Measurements from ENCODE around the gene ATP11B. TPM values are rescaled to one million over a fixed set of nuclear protein-coding genes. Genes with fewer than 3 reads are reported as not detected.

The ATP11B gene
- total RNA-seq, 6 experiments from 2014 or later: 43.9 to 60.5 (median 51.5) TPM

DNA sequence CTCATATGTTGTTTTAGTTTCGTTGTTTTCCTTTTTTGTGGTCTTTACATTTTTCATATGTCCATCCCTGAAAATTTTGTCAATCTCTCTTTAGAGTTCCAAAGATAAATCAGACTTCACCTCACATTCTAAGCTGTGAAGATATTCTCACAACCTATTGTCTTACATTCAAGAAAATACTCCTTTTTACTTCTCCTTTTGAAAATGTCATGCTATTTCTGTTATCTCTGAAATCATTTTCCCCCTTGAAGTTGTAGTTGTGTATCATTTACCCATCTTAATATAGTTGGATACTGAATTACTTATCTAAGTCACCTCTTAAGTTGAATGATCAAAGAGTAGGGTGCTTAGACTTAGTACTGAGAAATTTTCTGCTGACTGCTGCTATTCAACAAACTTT, 112.7 kb downstream of the ATP11B start:
- peaks cover 6% of the 10 kb centered on the region; the same call in 1 of the 2 replicates for H3K36me3 Mint-ChIP-seq (ENCODE audit: low read depth)
- H3K27me3 Mint-ChIP-seq (ENCODE audit: insufficient read depth): no peaks in the 10 kb centered on the region
- H3K4me1 Mint-ChIP-seq (ENCODE audit: low read depth): peaks cover 16% of the 10 kb centered on the region
- no peaks in the 10 kb centered on the region for H3K9me3 Mint-ChIP-seq
- DNase-seq: no peak
- TF ChIP-seq, protein P1, sequence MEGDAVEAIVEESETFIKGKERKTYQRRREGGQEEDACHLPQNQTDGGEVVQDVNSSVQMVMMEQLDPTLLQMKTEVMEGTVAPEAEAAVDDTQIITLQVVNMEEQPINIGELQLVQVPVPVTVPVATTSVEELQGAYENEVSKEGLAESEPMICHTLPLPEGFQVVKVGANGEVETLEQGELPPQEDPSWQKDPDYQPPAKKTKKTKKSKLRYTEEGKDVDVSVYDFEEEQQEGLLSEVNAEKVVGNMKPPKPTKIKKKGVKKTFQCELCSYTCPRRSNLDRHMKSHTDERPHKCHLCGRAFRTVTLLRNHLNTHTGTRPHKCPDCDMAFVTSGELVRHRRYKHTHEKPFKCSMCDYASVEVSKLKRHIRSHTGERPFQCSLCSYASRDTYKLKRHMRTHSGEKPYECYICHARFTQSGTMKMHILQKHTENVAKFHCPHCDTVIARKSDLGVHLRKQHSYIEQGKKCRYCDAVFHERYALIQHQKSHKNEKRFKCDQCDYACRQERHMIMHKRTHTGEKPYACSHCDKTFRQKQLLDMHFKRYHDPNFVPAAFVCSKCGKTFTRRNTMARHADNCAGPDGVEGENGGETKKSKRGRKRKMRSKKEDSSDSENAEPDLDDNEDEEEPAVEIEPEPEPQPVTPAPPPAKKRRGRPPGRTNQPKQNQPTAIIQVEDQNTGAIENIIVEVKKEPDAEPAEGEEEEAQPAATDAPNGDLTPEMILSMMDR (IDR thresholded peaks at IDR 0.05): no peak
- no peak overlapping the region for H3K4me3 Mint-ChIP-seq
- no peak overlapping the region for H3K27ac Mint-ChIP-seq

DNA sequence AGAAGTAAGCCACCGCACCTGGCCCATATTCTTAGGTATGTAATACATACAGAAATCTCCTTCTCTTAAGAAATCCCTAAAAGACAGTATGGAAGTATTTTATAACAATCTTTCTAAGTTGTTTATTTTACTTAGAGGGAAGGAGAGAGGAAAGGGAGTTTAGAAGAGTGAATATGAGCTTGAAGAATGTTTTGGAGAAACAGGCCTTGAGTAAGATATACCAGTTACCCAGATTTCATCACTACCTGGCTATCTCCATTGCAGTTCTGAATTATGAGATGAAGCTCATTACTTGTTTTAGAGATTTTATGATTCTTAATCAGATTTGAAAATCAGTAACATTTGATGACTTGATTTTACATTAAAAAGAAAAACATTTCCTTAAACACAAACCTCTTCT, 115.2 kb downstream of the ATP11B start:
- TF ChIP-seq, protein P1 (IDR thresholded peaks at IDR 0.05): no peak
- H3K9me3 Mint-ChIP-seq: no peaks in the 10 kb centered on the region
- no peaks in the 10 kb centered on the region for H3K27me3 Mint-ChIP-seq (ENCODE audit: insufficient read depth)
- H3K27ac Mint-ChIP-seq: no peak overlapping the region
- no peak for DNase-seq
- peaks cover 27% of the 10 kb centered on the region for H3K4me1 Mint-ChIP-seq (ENCODE audit: low read depth)
- H3K4me3 Mint-ChIP-seq: no peak overlapping the region
- H3K36me3 Mint-ChIP-seq (ENCODE audit: low read depth): peaks cover 6% of the 10 kb centered on the region; the same call in 1 of the 2 replicates

DNA sequence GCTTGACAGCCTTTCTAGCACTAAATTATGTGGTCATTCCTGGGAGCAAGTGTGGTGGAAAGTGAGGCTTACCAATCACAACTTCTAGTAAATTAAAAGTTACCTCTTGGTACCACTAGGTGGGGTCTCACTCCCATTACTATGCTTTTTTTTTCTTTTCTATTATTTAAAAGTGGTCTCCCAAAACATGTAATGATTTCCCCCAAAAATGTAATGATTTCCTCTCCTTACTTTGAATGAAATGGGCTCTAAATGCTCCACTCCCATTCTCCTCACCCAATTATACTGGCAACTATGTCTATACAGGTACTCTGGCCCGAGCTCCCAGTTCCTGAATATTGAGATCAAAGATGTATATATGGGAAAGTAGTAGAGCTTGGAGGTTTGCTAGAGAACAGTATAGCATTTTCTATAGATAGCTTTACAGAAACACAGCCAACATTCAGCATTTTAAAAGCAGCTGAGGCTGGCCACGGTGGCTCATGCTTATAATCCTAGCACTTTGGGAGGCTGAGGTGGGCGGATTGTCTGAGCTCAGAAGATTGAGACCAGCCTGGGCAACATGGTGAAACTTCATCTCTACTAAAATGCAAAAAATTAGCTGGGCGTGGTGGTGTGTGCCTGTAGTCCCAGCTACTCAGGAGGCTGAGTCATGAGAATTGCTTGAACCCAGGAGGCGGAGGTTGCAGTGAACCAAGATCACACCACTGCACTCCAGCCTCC, 116.2 kb downstream of the ATP11B start:
- H3K27ac Mint-ChIP-seq: peak overlapping the region; percentile 12; the same call in 1 of the 2 replicates
- H3K27me3 Mint-ChIP-seq (ENCODE audit: insufficient read depth): no peaks in the 10 kb centered on the region
- H3K4me1 Mint-ChIP-seq (ENCODE audit: low read depth): peaks cover 36% of the 10 kb centered on the region
- peak; percentile 17 for DNase-seq
- H3K36me3 Mint-ChIP-seq (ENCODE audit: low read depth): peaks cover 6% of the 10 kb centered on the region; the same call in 1 of the 2 replicates
- TF ChIP-seq, protein P1 (IDR thresholded peaks at IDR 0.05): peak; percentile 82
- H3K4me3 Mint-ChIP-seq: no peak overlapping the region
- no peaks in the 10 kb centered on the region for H3K9me3 Mint-ChIP-seq

DNA sequence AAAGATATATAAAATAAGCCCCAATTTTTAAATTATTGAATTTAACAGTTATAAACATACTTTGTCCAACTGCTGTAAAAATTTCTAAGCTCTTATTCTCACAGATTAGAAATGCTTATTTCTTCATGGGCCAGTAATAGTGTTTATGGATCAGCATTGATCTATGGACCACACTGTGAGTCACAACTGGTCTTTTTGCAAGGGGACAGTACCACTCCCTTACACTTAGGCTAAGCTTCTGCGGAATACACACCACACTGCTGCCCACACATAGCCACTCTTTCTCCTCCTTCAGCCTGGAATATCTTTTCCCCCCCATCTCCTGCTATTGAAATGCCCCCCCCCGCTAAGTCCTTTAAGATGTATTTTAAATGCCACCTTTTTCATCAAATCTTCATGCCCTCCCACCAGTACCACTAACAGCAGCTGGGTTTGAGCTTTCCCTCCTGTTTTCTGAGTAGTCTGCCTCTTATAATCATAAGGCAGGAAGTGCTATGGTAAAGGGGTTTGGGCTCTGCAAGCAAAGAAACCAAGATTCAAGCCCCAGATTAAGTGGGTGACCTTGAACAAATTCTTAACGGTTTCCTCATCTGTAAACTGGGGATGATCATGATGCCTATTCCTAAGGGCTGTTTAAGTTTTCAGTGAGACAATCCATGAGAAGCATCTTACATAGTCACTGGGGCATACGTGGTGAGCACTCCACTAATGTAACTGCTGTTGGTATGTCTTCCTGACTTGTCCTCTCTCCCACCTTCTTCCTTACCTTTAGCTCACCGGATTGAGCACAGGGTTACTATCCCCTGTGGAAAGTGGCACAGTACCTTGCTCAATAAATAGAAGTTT, 117.9 kb downstream of the ATP11B start:
- TF ChIP-seq, protein P1 (IDR thresholded peaks at IDR 0.05): no peak
- peak overlapping the region; percentile 47 for H3K27ac Mint-ChIP-seq
- no peak for DNase-seq

DNA sequence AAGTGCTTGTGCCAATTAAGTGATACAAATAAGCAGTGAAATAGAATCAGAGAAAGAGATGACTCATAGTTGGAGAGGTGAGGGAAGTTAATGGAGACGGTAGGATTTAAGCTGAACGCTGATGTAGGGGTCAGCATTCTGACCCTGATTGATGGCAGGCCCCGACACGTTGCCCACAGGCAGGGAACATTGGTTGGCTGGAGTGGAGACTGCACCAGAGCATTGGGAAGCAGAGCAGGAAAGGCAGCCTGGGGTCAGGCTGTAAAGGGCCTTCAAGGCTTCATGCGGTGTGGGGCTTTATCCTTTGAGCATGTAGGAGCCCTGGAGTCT, 118.4 kb downstream of the ATP11B start:
- H3K4me3 Mint-ChIP-seq: no peak overlapping the region
- H3K9me3 Mint-ChIP-seq: no peaks in the 10 kb centered on the region
- DNase-seq: no peak
- H3K27ac Mint-ChIP-seq: peak overlapping the region; percentile 47
- H3K36me3 Mint-ChIP-seq (ENCODE audit: low read depth): no peaks in the 10 kb centered on the region
- TF ChIP-seq, protein P1 (IDR thresholded peaks at IDR 0.05): no peak
- H3K4me1 Mint-ChIP-seq (ENCODE audit: low read depth): peaks cover 40% of the 10 kb centered on the region
- no peaks in the 10 kb centered on the region for H3K27me3 Mint-ChIP-seq (ENCODE audit: insufficient read depth)

More for the DNA sequence above, 117.9 kb downstream of the ATP11B start:
- no peaks in the 10 kb centered on the region for H3K27me3 Mint-ChIP-seq (ENCODE audit: insufficient read depth)
- peaks cover 2% of the 10 kb centered on the region; the same call in 1 of the 2 replicates for H3K36me3 Mint-ChIP-seq (ENCODE audit: low read depth)
- H3K9me3 Mint-ChIP-seq: no peaks in the 10 kb centered on the region
- no peak overlapping the region for H3K4me3 Mint-ChIP-seq
- peaks cover 40% of the 10 kb centered on the region for H3K4me1 Mint-ChIP-seq (ENCODE audit: low read depth)

Data from HFFc6 (cell line).